ENCODE measurements around the gene TAS2R41. TPM values are rescaled to one million over a fixed set of nuclear protein-coding genes. Genes with fewer than 3 reads are reported as not detected.

The TAS2R41 gene
- total RNA-seq, 1 donor from 2014 or later: not detected

- TF ChIP-seq CTCF (IDR thresholded peaks at IDR 0.05; ENCODE audit: borderline replicate concordance): no peak
- intact Hi-C loops (cut with micrococcal nuclease): no loop called here
Observed at GRCh38 chr7:143451122-143451521, 26.6 kb upstream of the TAS2R41 start.

GRCh38 chr7:143451746-143452145 is 25.9 kb upstream of the TAS2R41 start:
- H3K27ac ChIP-seq (replicated peaks): no peak overlapping the region
- intact Hi-C loops (cut with micrococcal nuclease): no loop called here
- no peak for TF ChIP-seq CTCF (IDR thresholded peaks at IDR 0.05; ENCODE audit: borderline replicate concordance)
- H3K9me3 ChIP-seq (replicated peaks): no peaks in the 10 kb centered on the region
- no peak overlapping the region for H3K4me3 ChIP-seq
- no peaks in the 10 kb centered on the region for H3K4me1 ChIP-seq
- no peak for DNase-seq
- H3K36me3 ChIP-seq: no peaks in the 10 kb centered on the region
- H3K27me3 ChIP-seq (ENCODE audit: low read depth): peaks cover 18% of the 10 kb centered on the region

More at GRCh38 chr7:143451122-143451521, 26.6 kb upstream of the TAS2R41 start:
- Histone ChIP-seq H3K4me1 (no peaks in the 10 kb centered on the region), H3K27ac (replicated peaks) (no peak overlapping the region), H3K4me3 (no peak overlapping the region), H3K36me3 (no peaks in the 10 kb centered on the region), H3K9me3 (replicated peaks) (no peaks in the 10 kb centered on the region), H3K27me3 (ENCODE audit: low read depth) (peaks cover 25% of the 10 kb centered on the region)
- DNase-seq: no peak

- DNase-seq: no peak
- H3K36me3 ChIP-seq: no peaks in the 10 kb centered on the region
- H3K27ac ChIP-seq (replicated peaks): no peak overlapping the region
- H3K27me3 ChIP-seq (ENCODE audit: low read depth): peaks cover 11% of the 10 kb centered on the region
- H3K4me3 ChIP-seq: no peak overlapping the region
- no peaks in the 10 kb centered on the region for H3K9me3 ChIP-seq (replicated peaks)
- intact Hi-C loops (cut with micrococcal nuclease): no loop called here
- H3K4me1 ChIP-seq: no peaks in the 10 kb centered on the region
- TF ChIP-seq CTCF (IDR thresholded peaks at IDR 0.05; ENCODE audit: borderline replicate concordance): no peak
Observed at GRCh38 chr7:143452495-143452894, 25.2 kb upstream of the TAS2R41 start.

GRCh38 chr7:143454091-143454680 is 23.5 kb upstream of the TAS2R41 start:
- DNase-seq: no peak
- no peak overlapping the region for H3K27ac ChIP-seq (replicated peaks)
- H3K9me3 ChIP-seq (replicated peaks): no peaks in the 10 kb centered on the region
- H3K4me3 ChIP-seq: no peak overlapping the region
- no peaks in the 10 kb centered on the region for H3K27me3 ChIP-seq (ENCODE audit: low read depth)
- TF ChIP-seq CTCF (IDR thresholded peaks at IDR 0.05; ENCODE audit: borderline replicate concordance): no peak
- intact Hi-C loops (cut with micrococcal nuclease): no loop called here
- no peaks in the 10 kb centered on the region for H3K4me1 ChIP-seq
- no peaks in the 10 kb centered on the region for H3K36me3 ChIP-seq

GRCh38 chr7:143455491-143455890 is 22.2 kb upstream of the TAS2R41 start:
- intact Hi-C loops (cut with micrococcal nuclease): no loop called here
- no peak for DNase-seq
- no peak for TF ChIP-seq CTCF (IDR thresholded peaks at IDR 0.05; ENCODE audit: borderline replicate concordance)
- H3K27ac ChIP-seq (replicated peaks): no peak overlapping the region
- H3K4me1 ChIP-seq: no peaks in the 10 kb centered on the region
- H3K9me3 ChIP-seq (replicated peaks): no peaks in the 10 kb centered on the region
- H3K4me3 ChIP-seq: no peak overlapping the region
- no peaks in the 10 kb centered on the region for H3K36me3 ChIP-seq
- H3K27me3 ChIP-seq (ENCODE audit: low read depth): no peaks in the 10 kb centered on the region

Data from left ventricle myocardium inferior (tissue), 1 donor.